GM13976 (cell line): ENCODE measurements around the gene C1QTNF1.

Source experiments
- DNase-seq: peaks from one replicate; pipeline ENCODE4 v3.0.0; 2012; ENCODE audit warnings: low spot score
- in situ Hi-C: fragments of 300-500 bp; cut with MboI; formaldehyde crosslinking; loops from one replicate; pipeline ENCODE4 v1.12.0; 2022; ENCODE audit warnings: low sequenced_read_pairs, mixed read lengths, inconsistent platforms; ENCODE audit not compliant: unreplicated experiment
- TF ChIP-seq, protein P1 (sequence below): IDR thresholded peaks from 2 replicates; pipeline ENCODE4 v1.5.1; 2012; ENCODE audit warnings: borderline replicate concordance, mild to moderate bottlenecking; ENCODE audit not compliant: insufficient read depth; ENCODE audit errors: extremely low read depth, missing control alignments, control extremely low read depth

C1QTNF1 gene

DNA sequence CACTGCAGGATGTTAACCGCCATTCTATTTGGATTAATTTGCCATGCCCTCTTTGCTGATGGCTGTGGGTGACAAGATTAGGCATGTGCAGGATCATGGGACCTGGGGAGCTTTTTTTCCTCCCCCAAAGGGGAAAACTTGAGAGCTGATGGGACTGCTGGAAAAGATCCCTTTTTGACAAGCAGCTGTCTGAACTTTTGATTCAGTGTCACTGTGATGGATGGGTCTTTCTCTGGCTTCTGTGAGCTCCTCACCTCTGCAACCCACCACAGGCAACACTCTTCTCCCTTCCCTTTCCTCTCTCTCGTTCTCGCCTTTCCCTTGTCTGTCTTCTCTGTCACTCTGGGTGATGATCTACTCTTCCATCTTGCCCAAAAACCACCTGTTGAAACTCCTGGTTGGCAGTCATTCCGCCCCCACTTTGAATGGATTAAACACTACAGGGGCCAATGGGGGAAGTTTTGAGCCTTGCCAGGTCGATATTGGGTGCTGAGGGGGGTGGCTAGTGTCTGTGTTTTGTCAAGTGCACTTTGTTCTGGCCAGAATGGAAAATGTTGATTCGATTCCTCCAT is 11.3 kb upstream of the C1QTNF1 start:
- no peak for DNase-seq
- in situ Hi-C loops = no loop called here
- TF ChIP-seq, protein P1, sequence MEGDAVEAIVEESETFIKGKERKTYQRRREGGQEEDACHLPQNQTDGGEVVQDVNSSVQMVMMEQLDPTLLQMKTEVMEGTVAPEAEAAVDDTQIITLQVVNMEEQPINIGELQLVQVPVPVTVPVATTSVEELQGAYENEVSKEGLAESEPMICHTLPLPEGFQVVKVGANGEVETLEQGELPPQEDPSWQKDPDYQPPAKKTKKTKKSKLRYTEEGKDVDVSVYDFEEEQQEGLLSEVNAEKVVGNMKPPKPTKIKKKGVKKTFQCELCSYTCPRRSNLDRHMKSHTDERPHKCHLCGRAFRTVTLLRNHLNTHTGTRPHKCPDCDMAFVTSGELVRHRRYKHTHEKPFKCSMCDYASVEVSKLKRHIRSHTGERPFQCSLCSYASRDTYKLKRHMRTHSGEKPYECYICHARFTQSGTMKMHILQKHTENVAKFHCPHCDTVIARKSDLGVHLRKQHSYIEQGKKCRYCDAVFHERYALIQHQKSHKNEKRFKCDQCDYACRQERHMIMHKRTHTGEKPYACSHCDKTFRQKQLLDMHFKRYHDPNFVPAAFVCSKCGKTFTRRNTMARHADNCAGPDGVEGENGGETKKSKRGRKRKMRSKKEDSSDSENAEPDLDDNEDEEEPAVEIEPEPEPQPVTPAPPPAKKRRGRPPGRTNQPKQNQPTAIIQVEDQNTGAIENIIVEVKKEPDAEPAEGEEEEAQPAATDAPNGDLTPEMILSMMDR = no peak

GRCh38 chr17:79014158-79014758 is 9.7 kb upstream of the C1QTNF1 start:
- TF ChIP-seq, protein P1 = no peak
- in situ Hi-C loops = no loop called here
- DNase-seq = no peak

DNA sequence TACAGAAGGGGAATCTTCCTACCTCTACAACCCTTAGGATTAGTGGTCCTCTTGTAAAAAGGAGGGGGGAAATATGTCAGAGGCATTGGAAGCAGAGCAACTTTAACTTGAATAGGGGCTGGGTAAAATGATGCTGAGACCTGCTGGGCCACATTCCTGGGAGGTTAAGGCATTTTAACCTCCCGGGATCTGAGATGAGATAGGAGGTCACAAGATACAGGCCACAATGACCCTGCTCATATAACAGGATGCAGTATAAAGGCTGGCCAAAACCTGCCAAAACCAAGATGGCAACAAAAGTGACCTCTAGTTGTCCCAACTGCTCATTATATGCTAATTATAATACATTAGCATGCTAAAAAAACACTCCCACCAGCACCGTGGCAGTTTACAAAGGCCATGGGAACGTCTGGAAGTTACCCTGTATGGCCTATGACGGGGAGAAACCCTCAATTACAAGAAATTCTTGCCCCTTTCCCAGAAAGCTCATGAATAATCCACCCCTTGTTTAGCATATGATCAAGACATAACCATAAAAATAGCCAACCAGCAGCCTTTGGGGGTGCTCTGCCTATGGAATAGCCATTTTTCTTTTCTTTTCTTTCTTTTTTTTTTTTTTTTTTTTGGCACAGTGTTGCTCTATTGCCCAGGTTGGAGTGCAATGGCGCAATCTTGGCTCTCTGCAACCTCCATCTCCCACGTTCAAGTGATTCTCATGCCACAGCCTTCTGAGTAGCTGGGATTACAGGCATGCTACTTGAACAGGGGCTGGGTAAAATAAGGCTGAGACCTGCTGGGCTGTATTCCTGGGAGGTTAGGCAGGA is 6.2 kb upstream of the C1QTNF1 start:
- in situ Hi-C loops = no loop called here
- TF ChIP-seq, protein P1 = no peak
- no peak for DNase-seq

- no peak for DNase-seq
- TF ChIP-seq, protein P1 = no peak
- in situ Hi-C loops = no loop called here
These were observed 5.6 kb upstream of the C1QTNF1 start for GRCh38 chr17:79018370-79018695.

- no peak for DNase-seq
- in situ Hi-C loops = no loop called here
- TF ChIP-seq, protein P1 = no peak
These were observed 4.7 kb upstream of the C1QTNF1 start for GRCh38 chr17:79019261-79019631.

- TF ChIP-seq, protein P1 = peak; percentile 50
- in situ Hi-C loops = no loop called here
- DNase-seq = peak; percentile 62
These were observed 4.1 kb upstream of the C1QTNF1 start for GRCh38 chr17:79019632-79020584.
